Breast epithelium (tissue), 4 donors: Measurements from ENCODE around the gene CPLX4. TPM values are rescaled to one million over a fixed set of nuclear protein-coding genes. Genes with fewer than 3 reads are reported as not detected.

Experiments used
- DNase-seq, 2 donors: peaks; one replicate each; pipeline ENCODE4 v3.0.0-alpha.2; 2019; ENCODE audit warnings: low spot score in 2 of 2
- H3K27ac ChIP-seq, 2 donors: fragments of 200-600 bp; sonication (generic) in 1 of 2; one replicate each; pipeline ENCODE4 v1.5.1; 2016 to 2019; ENCODE audit warnings: mild to moderate bottlenecking in 1 of 2
- H3K27me3 ChIP-seq, 2 donors: fragments of 200-600 bp; sonication (generic) in 1 of 2; one replicate each; pipeline versions ENCODE4 v1.5.1 to v1.6.0; 2017 to 2019; ENCODE audit warnings: control low read depth in 1 of 2, mild to moderate bottlenecking in 1 of 2
- H3K36me3 ChIP-seq: fragments of 200-600 bp; one replicate; pipeline ENCODE4 v1.5.1; 2019
- H3K4me1 ChIP-seq, 2 donors: fragments of 200-600 bp; sonication (generic); one replicate each; pipeline ENCODE4 v1.5.1; 2016 to 2019; ENCODE audit warnings: control low read depth in 1 of 2
- H3K4me3 ChIP-seq, 3 donors: fragments of 200-600 bp; sonication (generic); 1 replicate in 2 of 3; 2 replicates in 1 of 3; pipeline ENCODE4 v1.5.1; 2016 to 2019; ENCODE audit warnings: mild to moderate bottlenecking in 3 of 3, moderate library complexity in 2 of 3
- H3K9me3 ChIP-seq, 2 donors: fragments of 200-600 bp; sonication (generic) in 1 of 2; one replicate each; pipeline ENCODE4 v1.5.1; 2016 to 2019; ENCODE audit warnings: control low read depth in 1 of 2
- POLR2A ChIP-seq: fragments of 450-650 bp; IDR thresholded peaks from one replicate; pipeline ENCODE4 v1.6.1; 2016; ENCODE audit warnings: antibody characterized with exemption, mild to moderate bottlenecking, moderate library complexity
- POLR2AphosphoS5 ChIP-seq, 3 donors: sonication (generic); formaldehyde crosslinking; IDR thresholded peaks; one replicate each; pipeline ENCODE4 v1.6.1; 2017; ENCODE audit warnings: antibody characterized with exemption in 3 of 3
- intact Hi-C: fragments of 100-400 bp; cut with DNase I; formaldehyde crosslinking; loops from one replicate; pipeline ENCODE4 v1.15.1; 2023; ENCODE audit warnings: low total_unique reads
- total RNA-seq, 3 donors: library from RNA; depleted of rRNA; stranded (reverse); fragments of >200 nt; gene quantifications; one replicate each; pipeline ENCODE4 v1.1.0, GENCODE V29; 2016
- TF ChIP-seq, protein P1 (sequence below), 3 donors: fragments of 450-650 bp; IDR thresholded peaks; one replicate each; pipeline ENCODE4 v1.5.1; 2016 to 2017; ENCODE audit warnings: antibody characterized with exemption in 3 of 3, mild to moderate bottlenecking in 3 of 3, moderate library complexity in 3 of 3

Gene CPLX4
- total RNA-seq, 3 donors from 2014 or later, result not detected

GRCh38 chr18:59266459-59266858, 52.0 kb downstream of the CPLX4 start:
- H3K27me3 ChIP-seq, result peaks cover 0 to 81% of the 10 kb centered on the region in 2 donors
- no peak for DNase-seq

GRCh38 chr18:59265974-59266369, 52.5 kb downstream of the CPLX4 start:
- no peak overlapping the region for H3K27ac ChIP-seq
- no peaks in the 10 kb centered on the region for H3K36me3 ChIP-seq
- H3K4me1 ChIP-seq, result no peaks in the 10 kb centered on the region
- no peak for DNase-seq
- peaks cover 0 to 77% of the 10 kb centered on the region in 2 donors for H3K27me3 ChIP-seq
- no peaks in the 10 kb centered on the region for H3K9me3 ChIP-seq
- no peak for TF ChIP-seq POLR2A
- TF ChIP-seq POLR2AphosphoS5 (IDR thresholded peaks at IDR 0.05), result no peak
- TF ChIP-seq, protein P1, sequence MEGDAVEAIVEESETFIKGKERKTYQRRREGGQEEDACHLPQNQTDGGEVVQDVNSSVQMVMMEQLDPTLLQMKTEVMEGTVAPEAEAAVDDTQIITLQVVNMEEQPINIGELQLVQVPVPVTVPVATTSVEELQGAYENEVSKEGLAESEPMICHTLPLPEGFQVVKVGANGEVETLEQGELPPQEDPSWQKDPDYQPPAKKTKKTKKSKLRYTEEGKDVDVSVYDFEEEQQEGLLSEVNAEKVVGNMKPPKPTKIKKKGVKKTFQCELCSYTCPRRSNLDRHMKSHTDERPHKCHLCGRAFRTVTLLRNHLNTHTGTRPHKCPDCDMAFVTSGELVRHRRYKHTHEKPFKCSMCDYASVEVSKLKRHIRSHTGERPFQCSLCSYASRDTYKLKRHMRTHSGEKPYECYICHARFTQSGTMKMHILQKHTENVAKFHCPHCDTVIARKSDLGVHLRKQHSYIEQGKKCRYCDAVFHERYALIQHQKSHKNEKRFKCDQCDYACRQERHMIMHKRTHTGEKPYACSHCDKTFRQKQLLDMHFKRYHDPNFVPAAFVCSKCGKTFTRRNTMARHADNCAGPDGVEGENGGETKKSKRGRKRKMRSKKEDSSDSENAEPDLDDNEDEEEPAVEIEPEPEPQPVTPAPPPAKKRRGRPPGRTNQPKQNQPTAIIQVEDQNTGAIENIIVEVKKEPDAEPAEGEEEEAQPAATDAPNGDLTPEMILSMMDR (IDR thresholded peaks at IDR 0.05), result no peak
- intact Hi-C loops, result no loop called here
- peak overlapping the region in 1 of 3 donors; percentile 62 for H3K4me3 ChIP-seq

More at GRCh38 chr18:59266459-59266858, 52.0 kb downstream of the CPLX4 start:
- intact Hi-C loops, result no loop called here
- Histone ChIP-seq H3K4me1 (no peaks in the 10 kb centered on the region), H3K4me3 (no peak overlapping the region), H3K36me3 (no peaks in the 10 kb centered on the region), H3K9me3 (no peaks in the 10 kb centered on the region), H3K27ac (no peak overlapping the region)
- TF ChIP-seq, protein P1 (IDR thresholded peaks at IDR 0.05), result no peak
- TF ChIP-seq POLR2AphosphoS5 (IDR thresholded peaks at IDR 0.05) (no peak), POLR2A (no peak)

GRCh38 chr18:59265246-59265973, 53.0 kb downstream of the CPLX4 start:
- H3K27me3 ChIP-seq, result peaks cover 0 to 71% of the 10 kb centered on the region in 2 donors
- peak overlapping the region; percentile 23 to 62 (median 44) for H3K4me3 ChIP-seq
- H3K9me3 ChIP-seq, result no peaks in the 10 kb centered on the region
- intact Hi-C loops, result no loop called here
- TF ChIP-seq, protein P1 (IDR thresholded peaks at IDR 0.05), result no peak
- no peak for TF ChIP-seq POLR2A
- TF ChIP-seq POLR2AphosphoS5 (IDR thresholded peaks at IDR 0.05), result no peak
- no peak overlapping the region for H3K27ac ChIP-seq
- no peaks in the 10 kb centered on the region for H3K36me3 ChIP-seq
- H3K4me1 ChIP-seq, result no peaks in the 10 kb centered on the region
- DNase-seq, result no peak

DNA sequence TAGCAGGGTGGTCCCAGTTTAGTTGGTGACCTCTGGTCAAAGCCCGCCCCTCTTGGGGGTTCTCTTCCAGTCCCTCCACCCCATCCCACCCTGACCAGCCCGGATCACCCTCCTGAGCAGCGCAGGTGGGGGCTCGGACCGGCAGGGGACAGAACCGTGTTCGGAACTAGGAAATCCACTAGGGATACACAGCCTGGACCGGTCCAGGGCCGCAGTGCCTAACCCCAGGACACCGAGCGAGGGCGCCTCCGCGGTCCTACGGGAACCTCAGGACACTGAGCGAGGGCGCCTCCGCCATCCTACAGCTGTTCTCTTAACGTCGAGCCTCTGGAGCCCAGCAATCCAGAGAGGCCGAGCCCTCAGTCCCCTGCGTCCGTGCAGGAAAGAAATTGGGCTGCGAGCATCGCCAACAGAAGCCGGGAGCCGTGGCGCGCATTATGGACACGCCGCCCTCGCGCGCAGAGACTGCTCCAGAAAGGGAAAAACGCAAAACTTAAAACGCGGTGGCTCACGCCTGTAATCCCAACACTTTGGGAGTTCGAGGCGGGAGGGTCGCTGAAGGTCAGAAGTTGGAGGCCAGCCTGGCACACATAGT, 53.7 kb downstream of the CPLX4 start:
- Histone ChIP-seq H3K9me3 (no peaks in the 10 kb centered on the region), H3K27ac (no peak overlapping the region), H3K36me3 (no peaks in the 10 kb centered on the region), H3K4me3 (peak overlapping the region in 2 of 3 donors; percentile 44 to 62), H3K4me1 (no peaks in the 10 kb centered on the region), H3K27me3 (peaks cover 0 to 65% of the 10 kb centered on the region in 2 donors)
- no peak for TF ChIP-seq POLR2A
- DNase-seq, result no peak
- intact Hi-C loops, result no loop called here

DNA sequence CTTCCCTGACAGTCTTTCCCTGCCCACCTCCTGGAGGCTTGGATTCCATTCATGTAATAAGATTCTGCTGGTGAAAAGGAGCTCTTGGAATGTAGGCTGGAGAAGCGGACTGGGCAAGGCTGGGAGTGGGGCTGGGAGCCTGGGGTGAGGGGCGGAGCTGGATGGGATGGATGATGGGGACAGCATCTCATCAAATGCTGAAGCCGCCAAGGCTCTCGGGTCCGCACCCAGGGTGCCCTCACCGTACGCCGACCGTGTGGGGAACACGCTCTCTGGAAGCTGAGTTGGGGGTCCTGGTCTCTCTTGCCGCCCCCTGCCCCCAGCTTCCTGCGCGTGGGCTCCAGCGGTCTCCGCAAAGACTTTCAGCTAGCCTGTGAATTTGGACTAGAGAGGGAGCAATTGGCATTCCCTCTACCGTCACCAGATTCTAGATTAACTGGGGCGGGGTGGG, 54.3 kb downstream of the CPLX4 start:
- H3K27ac ChIP-seq, result no peak overlapping the region
- TF ChIP-seq POLR2A (no peak), POLR2AphosphoS5 (IDR thresholded peaks at IDR 0.05) (no peak)
- TF ChIP-seq, protein P1 (IDR thresholded peaks at IDR 0.05), result no peak
- no peak overlapping the region for H3K4me3 ChIP-seq
- intact Hi-C loops, result no loop called here
- H3K4me1 ChIP-seq, result no peaks in the 10 kb centered on the region
- no peaks in the 10 kb centered on the region for H3K36me3 ChIP-seq
- H3K27me3 ChIP-seq, result peaks cover 0 to 59% of the 10 kb centered on the region in 2 donors
- no peaks in the 10 kb centered on the region for H3K9me3 ChIP-seq
- DNase-seq, result no peak
